ENCODE measurements around the gene TARBP2.

TARBP2 gene

GRCh38 chr12:53489242-53489864 lies 11.7 kb upstream of the TARBP2 start:
- no peak overlapping the region for H3K27ac ChIP-seq (ENCODE audit: low read depth, low read length)
- peaks cover 9% of the 10 kb centered on the region for H3K4me1 ChIP-seq (ENCODE audit: control insufficient read depth, insufficient read depth, low read length)
- no peaks in the 10 kb centered on the region for H3K27me3 ChIP-seq (ENCODE audit: control insufficient read depth, insufficient read depth, low read length)
- H3K4me3 ChIP-seq (ENCODE audit: low read length) = no peak overlapping the region
- H3K36me3 ChIP-seq (ENCODE audit: control insufficient read depth, insufficient read depth, low read length) = peaks cover 12% of the 10 kb centered on the region
- no peak overlapping the region for H3K9ac ChIP-seq (ENCODE audit: low read length)

- no peak overlapping the region for H3K9ac ChIP-seq (ENCODE audit: low read length)
- H3K27ac ChIP-seq (ENCODE audit: low read depth, low read length) = peak overlapping the region; percentile 83
- no peaks in the 10 kb centered on the region for H3K27me3 ChIP-seq (ENCODE audit: control insufficient read depth, insufficient read depth, low read length)
- H3K36me3 ChIP-seq (ENCODE audit: control insufficient read depth, insufficient read depth, low read length) = no peaks in the 10 kb centered on the region
- H3K4me1 ChIP-seq (ENCODE audit: control insufficient read depth, insufficient read depth, low read length) = peaks cover 9% of the 10 kb centered on the region
- peak overlapping the region; percentile 73 for H3K4me3 ChIP-seq (ENCODE audit: low read length)
These were observed 8.9 kb upstream of the TARBP2 start for GRCh38 chr12:53492188-53492587.

- Histone ChIP-seq H3K27me3 (ENCODE audit: control insufficient read depth, insufficient read depth, low read length) (no peaks in the 10 kb centered on the region), H3K4me1 (ENCODE audit: control insufficient read depth, insufficient read depth, low read length) (peaks cover 9% of the 10 kb centered on the region)
These were observed 8.1 kb upstream of the TARBP2 start for GRCh38 chr12:53492830-53493609.

DNA sequence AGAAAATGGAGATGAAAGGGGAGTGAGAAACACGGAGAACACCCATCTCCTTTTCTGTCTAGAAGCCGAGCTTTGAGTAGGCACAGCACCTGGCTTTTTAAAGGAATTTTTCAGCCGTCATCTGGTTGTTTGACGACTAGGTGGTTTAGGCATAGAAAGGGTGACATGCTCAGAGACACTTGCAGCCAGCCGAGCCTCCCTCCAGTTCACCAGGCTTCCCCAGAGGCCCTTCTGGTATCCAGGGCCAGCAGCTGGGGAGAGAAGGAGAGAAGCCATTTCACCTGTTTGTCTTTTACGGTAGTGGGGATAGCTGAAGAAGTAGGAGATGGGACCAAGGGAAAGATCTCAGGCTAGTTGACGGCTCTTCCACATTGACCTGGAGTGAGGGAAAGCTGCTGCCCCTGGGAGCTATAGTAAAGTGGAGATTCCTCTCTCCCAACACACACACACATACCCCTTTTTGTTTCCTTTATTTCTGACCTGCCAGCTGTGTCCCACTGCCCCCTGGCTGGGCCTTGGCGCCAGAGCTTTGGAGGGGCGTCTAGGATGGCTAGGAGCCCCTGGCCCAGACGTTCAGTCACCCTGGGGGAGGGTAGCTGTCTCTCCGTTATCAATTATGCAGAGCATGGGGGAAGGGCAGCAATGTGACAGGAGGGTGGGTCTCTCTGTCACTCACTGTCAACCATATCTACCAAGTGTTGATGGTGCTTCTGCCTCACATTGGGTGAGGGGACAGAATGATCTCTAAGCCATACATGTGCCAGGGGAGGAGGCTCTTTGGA lies 7.3 kb upstream of the TARBP2 start:
- Histone ChIP-seq H3K4me1 (ENCODE audit: control insufficient read depth, insufficient read depth, low read length) (peaks cover 9% of the 10 kb centered on the region), H3K4me3 (ENCODE audit: low read length) (peak overlapping the region; percentile 73), H3K27ac (ENCODE audit: low read depth, low read length) (peak overlapping the region; percentile 83), H3K36me3 (ENCODE audit: control insufficient read depth, insufficient read depth, low read length) (no peaks in the 10 kb centered on the region), H3K9ac (ENCODE audit: low read length) (peak overlapping the region; percentile 35), H3K27me3 (ENCODE audit: control insufficient read depth, insufficient read depth, low read length) (no peaks in the 10 kb centered on the region)

More at GRCh38 chr12:53492830-53493609, 8.1 kb upstream of the TARBP2 start:
- Histone ChIP-seq H3K27ac (ENCODE audit: low read depth, low read length) (peak overlapping the region; percentile 83), H3K9ac (ENCODE audit: low read length) (peak overlapping the region; percentile 35), H3K36me3 (ENCODE audit: control insufficient read depth, insufficient read depth, low read length) (no peaks in the 10 kb centered on the region), H3K4me3 (ENCODE audit: low read length) (peak overlapping the region; percentile 73)

GRCh38 chr12:53495903-53496751 lies 5.0 kb upstream of the TARBP2 start:
- H3K4me1 ChIP-seq (ENCODE audit: control insufficient read depth, insufficient read depth, low read length) = peaks cover 18% of the 10 kb centered on the region
- H3K36me3 ChIP-seq (ENCODE audit: control insufficient read depth, insufficient read depth, low read length) = no peaks in the 10 kb centered on the region
- H3K4me3 ChIP-seq (ENCODE audit: low read length) = no peak overlapping the region
- H3K27me3 ChIP-seq (ENCODE audit: control insufficient read depth, insufficient read depth, low read length) = no peaks in the 10 kb centered on the region
- H3K27ac ChIP-seq (ENCODE audit: low read depth, low read length) = no peak overlapping the region
- H3K9ac ChIP-seq (ENCODE audit: low read length) = no peak overlapping the region

- H3K9ac ChIP-seq (ENCODE audit: low read length) = no peak overlapping the region
- H3K27me3 ChIP-seq (ENCODE audit: control insufficient read depth, insufficient read depth, low read length) = no peaks in the 10 kb centered on the region
- H3K4me1 ChIP-seq (ENCODE audit: control insufficient read depth, insufficient read depth, low read length) = peaks cover 20% of the 10 kb centered on the region
- H3K4me3 ChIP-seq (ENCODE audit: low read length) = no peak overlapping the region
- H3K27ac ChIP-seq (ENCODE audit: low read depth, low read length) = no peak overlapping the region
- H3K36me3 ChIP-seq (ENCODE audit: control insufficient read depth, insufficient read depth, low read length) = no peaks in the 10 kb centered on the region
These were observed 4.4 kb upstream of the TARBP2 start for GRCh38 chr12:53496752-53497032.

DNA sequence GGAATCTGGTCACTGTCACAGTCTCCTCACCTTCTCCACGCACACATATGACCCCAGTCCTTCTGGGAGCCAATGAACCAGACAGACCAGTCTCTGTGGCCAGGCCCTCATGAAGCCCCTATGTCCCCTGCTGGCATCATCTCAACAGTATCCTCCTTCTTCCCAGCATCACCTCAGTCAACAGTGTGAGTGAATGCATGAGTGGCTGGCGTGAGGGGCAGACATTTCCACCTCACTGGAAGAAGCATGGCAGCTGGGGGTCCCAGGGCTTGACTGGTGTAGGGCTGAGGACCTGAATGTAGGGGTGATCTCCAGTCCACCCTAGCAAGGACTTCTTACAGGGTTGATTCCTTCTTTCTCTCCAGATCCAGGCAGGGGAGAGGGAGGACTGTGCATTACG lies 3.6 kb upstream of the TARBP2 start:
- Histone ChIP-seq H3K4me1 (ENCODE audit: control insufficient read depth, insufficient read depth, low read length) (peaks cover 20% of the 10 kb centered on the region), H3K4me3 (ENCODE audit: low read length) (no peak overlapping the region), H3K27me3 (ENCODE audit: control insufficient read depth, insufficient read depth, low read length) (no peaks in the 10 kb centered on the region), H3K36me3 (ENCODE audit: control insufficient read depth, insufficient read depth, low read length) (no peaks in the 10 kb centered on the region), H3K27ac (ENCODE audit: low read depth, low read length) (no peak overlapping the region), H3K9ac (ENCODE audit: low read length) (no peak overlapping the region)

GRCh38 chr12:53498235-53498630 lies 2.9 kb upstream of the TARBP2 start:
- H3K4me1 ChIP-seq (ENCODE audit: control insufficient read depth, insufficient read depth, low read length) = peaks cover 19% of the 10 kb centered on the region
- H3K4me3 ChIP-seq (ENCODE audit: low read length) = peak overlapping the region; percentile 67
- no peak overlapping the region for H3K27ac ChIP-seq (ENCODE audit: low read depth, low read length)
- H3K27me3 ChIP-seq (ENCODE audit: control insufficient read depth, insufficient read depth, low read length) = no peaks in the 10 kb centered on the region
- H3K36me3 ChIP-seq (ENCODE audit: control insufficient read depth, insufficient read depth, low read length) = no peaks in the 10 kb centered on the region
- H3K9ac ChIP-seq (ENCODE audit: low read length) = no peak overlapping the region

- Histone ChIP-seq H3K4me1 (ENCODE audit: control insufficient read depth, insufficient read depth, low read length) (peaks cover 15% of the 10 kb centered on the region), H3K4me3 (ENCODE audit: low read length) (peak within 1 kb of the TSS; percentile 95), H3K9ac (ENCODE audit: low read length) (peak within 1 kb of the TSS; percentile 97)
These were observed 1.6 kb upstream of the TARBP2 start, which contains the start of gene MAP3K12 for GRCh38 chr12:53499266-53500141. MAP3K12 (minus strand) TSS chr12:53499458; CDS start chr12:53487391, 12,067 bp downstream.

DNA sequence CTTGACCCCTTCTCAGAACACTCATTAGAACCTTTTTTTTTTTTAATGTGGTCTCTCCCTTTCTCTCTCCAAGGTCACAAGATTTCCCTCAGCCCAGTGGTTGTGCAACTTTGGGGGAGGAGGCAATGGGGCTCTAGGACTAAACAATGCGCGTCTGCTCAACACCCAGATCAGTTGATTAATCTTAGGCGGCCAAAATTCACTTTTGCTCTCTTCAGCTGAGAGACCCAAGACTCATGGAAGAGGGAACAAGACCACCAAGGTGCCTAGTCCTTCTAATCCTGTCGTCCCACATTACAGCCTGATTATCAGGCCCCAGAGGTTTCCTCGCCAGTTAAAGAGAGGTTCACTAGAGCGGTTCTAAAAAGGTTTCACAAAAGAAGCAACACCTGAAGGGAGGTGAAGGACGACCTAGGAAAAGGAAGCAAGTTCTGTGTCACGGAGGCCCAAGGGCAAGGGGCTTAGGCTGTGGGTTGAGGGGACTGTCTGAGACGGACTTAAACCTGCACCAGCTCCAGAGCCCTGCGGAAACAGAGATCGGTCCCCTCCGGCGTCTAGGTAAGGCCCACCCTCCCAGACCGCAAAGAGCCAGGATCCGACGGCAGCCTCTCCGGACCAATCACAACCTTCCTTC lies 824 bp upstream of the TARBP2 start:
- Histone ChIP-seq H3K27ac (ENCODE audit: low read depth, low read length) (peak overlapping the region; percentile 98), H3K4me1 (ENCODE audit: control insufficient read depth, insufficient read depth, low read length) (peaks cover 15% of the 10 kb centered on the region), H3K9ac (ENCODE audit: low read length) (peak overlapping the region; percentile 97), H3K4me3 (ENCODE audit: low read length) (peak overlapping the region; percentile 95), H3K36me3 (ENCODE audit: control insufficient read depth, insufficient read depth, low read length) (peaks cover 7% of the 10 kb centered on the region), H3K27me3 (ENCODE audit: control insufficient read depth, insufficient read depth, low read length) (no peaks in the 10 kb centered on the region)

More at GRCh38 chr12:53499266-53500141, 1.6 kb upstream of the TARBP2 start, which contains the start of gene MAP3K12:
- no peaks in the 10 kb centered on the region for H3K27me3 ChIP-seq (ENCODE audit: control insufficient read depth, insufficient read depth, low read length)
- no peaks in the 10 kb centered on the region for H3K36me3 ChIP-seq (ENCODE audit: control insufficient read depth, insufficient read depth, low read length)
- peak within 1 kb of the TSS; percentile 98 for H3K27ac ChIP-seq (ENCODE audit: low read depth, low read length)

All from rectal smooth muscle tissue (tissue), 1 donor.